SIG-M5 (cell line): ENCODE measurements around the gene NPIPA7.
"Not testable (repeated sequence)": the region's sequence is repeated elsewhere in the genome, so short reads cannot be mapped to it uniquely, and the experiment has no call there.

Experiments
- DNase-seq: peaks from one replicate; lab custom pipeline; 2025; lab: John Stamatoyannopoulos, UW

Gene NPIPA7

DNA sequence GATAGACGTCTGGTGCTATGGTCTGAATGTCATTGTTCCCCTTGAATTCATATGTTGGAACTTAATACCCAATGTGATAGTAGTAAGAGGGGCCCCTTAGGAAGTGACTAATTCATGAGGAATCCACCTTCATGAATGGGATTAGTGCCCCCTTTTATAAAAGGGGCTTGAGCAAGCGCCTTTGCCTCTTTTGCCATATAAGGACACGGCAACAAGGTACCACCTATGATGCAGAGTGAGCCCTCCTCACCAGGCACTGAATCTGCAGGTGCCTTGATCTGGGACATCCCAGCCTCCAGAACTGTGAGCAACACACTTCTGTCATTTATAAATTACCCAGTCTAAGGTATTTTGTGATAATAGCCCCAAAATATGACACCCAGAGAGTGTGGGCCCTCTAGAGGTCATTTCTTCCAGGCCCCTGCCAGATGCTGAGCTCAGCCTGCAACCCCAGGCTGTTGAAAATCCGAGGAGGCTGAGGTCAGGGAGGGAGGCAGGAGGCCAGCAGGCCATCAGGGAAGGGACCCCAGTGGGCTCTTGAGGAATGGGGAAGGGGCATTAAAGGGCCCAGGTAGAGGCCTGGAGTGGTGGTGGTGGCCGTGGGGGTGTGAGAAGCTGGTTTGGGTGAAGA lies 39.1 kb downstream of the NPIPA7 start:
- not testable (repeated sequence) for DNase-seq

- not testable (repeated sequence) for DNase-seq
Measured at GRCh38 chr16:16420515-16420914, 41.6 kb downstream of the NPIPA7 start.

- not testable (repeated sequence) for DNase-seq
Measured at GRCh38 chr16:16425146-16425545, 46.2 kb downstream of the NPIPA7 start.

GRCh38 chr16:16431135-16431534 lies 52.2 kb downstream of the NPIPA7 start:
- not testable (repeated sequence) for DNase-seq

- not testable (repeated sequence) for DNase-seq
Measured at GRCh38 chr16:16434711-16435110, 55.8 kb downstream of the NPIPA7 start.

- not testable (repeated sequence) for DNase-seq
Measured at GRCh38 chr16:16441401-16441800, 62.5 kb downstream of the NPIPA7 start.
